Endometrium (tissue), 2 donors: Measurements from ENCODE around the gene KRT9.

ENCODE experiments used
- FAIRE-seq: peaks from 2 replicates; lab custom pipeline; 2012; peaks lifted over from hg19 to GRCh38; lab: Jason Lieb, UNC
- donor health status: control.
- donor health status: control.

The KRT9 gene

GRCh38 chr17:41527063-41528023 lies 44.5 kb downstream of the KRT9 start:
- no peak for FAIRE-seq

GRCh38 chr17:41524261-41524660 lies 47.6 kb downstream of the KRT9 start:
- FAIRE-seq: no peak

- FAIRE-seq: no peak
These were observed 48.1 kb downstream of the KRT9 start for GRCh38 chr17:41523787-41524186.

GRCh38 chr17:41523225-41523593 lies 48.6 kb downstream of the KRT9 start:
- FAIRE-seq: no peak

- FAIRE-seq: no peak
These were observed 49.3 kb downstream of the KRT9 start for GRCh38 chr17:41522301-41523224.

GRCh38 chr17:41521574-41522261 lies 50.1 kb downstream of the KRT9 start:
- FAIRE-seq: no peak

GRCh38 chr17:41520821-41521521 lies 50.9 kb downstream of the KRT9 start:
- FAIRE-seq: no peak

GRCh38 chr17:41519501-41520224 lies 52.2 kb downstream of the KRT9 start:
- FAIRE-seq: no peak

- FAIRE-seq: no peak
These were observed 52.9 kb downstream of the KRT9 start, which contains the start of gene KRT15 for GRCh38 chr17:41518789-41519449. Gene KRT15 (minus strand): TSS chr17:41518890. CDS start chr17:41518827, 63 bp downstream.

GRCh38 chr17:41518031-41518430 lies 53.8 kb downstream of the KRT9 start:
- FAIRE-seq: no peak

GRCh38 chr17:41516830-41517283 lies 55.0 kb downstream of the KRT9 start:
- no peak for FAIRE-seq

- no peak for FAIRE-seq
These were observed 55.6 kb downstream of the KRT9 start for GRCh38 chr17:41516147-41516829.
